Left ventricle myocardium inferior (tissue), 1 donor: Measurements from ENCODE around the gene TMC7. TPM values are rescaled to one million over a fixed set of nuclear protein-coding genes. Genes with fewer than 3 reads are reported as not detected.
A peak's percentile ranks its signal among the peaks of the same experiment; 100 is the strongest.

Experiments
- DNase-seq: peaks from one replicate; pipeline ENCODE4 v3.0.0-alpha.2; 2020
- H3K27ac ChIP-seq: fragments of 200-600 bp; replicated peaks from 2 replicates; pipeline ENCODE4 v1.8.0; 2021
- H3K27me3 ChIP-seq: fragments of 200-600 bp; 2 replicates; pipeline ENCODE4 v1.8.0; 2021; ENCODE audit warnings: low read depth
- H3K36me3 ChIP-seq: fragments of 200-600 bp; 2 replicates; pipeline ENCODE4 v1.8.0; 2021
- H3K4me1 ChIP-seq: fragments of 200-600 bp; 2 replicates; pipeline ENCODE4 v1.8.0; 2021
- H3K4me3 ChIP-seq: fragments of 200-600 bp; 2 replicates; pipeline ENCODE4 v1.8.0; 2021; ENCODE audit warnings: mild to moderate bottlenecking, moderate library complexity
- H3K9me3 ChIP-seq: fragments of 200-600 bp; replicated peaks from 2 replicates; pipeline ENCODE4 v1.8.0; 2021
- intact Hi-C: fragments of 100-400 bp; cut with micrococcal nuclease; formaldehyde crosslinking; loops from one replicate; pipeline ENCODE4 v1.11.0; 2022
- total RNA-seq: library from RNA; stranded (reverse); fragmentation: NEBNext Ultra II Directional; extraction: Animal tissue kit (Norgen Biotek cat#: 25700); gene quantifications from one replicate; pipeline ENCODE4 v1.2.1, GENCODE V29; 2021
- TF ChIP-seq, protein P1 (sequence below): fragments of 200-600 bp; IDR thresholded peaks from 2 replicates; pipeline ENCODE4 v1.8.0; 2021; ENCODE audit warnings: antibody characterized with exemption, mild to moderate bottlenecking, borderline replicate concordance
- donor health status: DM: no; HTN: yes; CAD: no; lungs with severe emphysema.

Gene TMC7
- total RNA-seq, 1 donor from 2014 or later: 0.69 TPM

GRCh38 chr16:19071811-19072777 lies 88.4 kb downstream of the TMC7 start:
- Histone ChIP-seq H3K27ac (no peak overlapping the region), H3K36me3 (peaks cover 41% of the 10 kb centered on the region), H3K4me3 (no peak overlapping the region), H3K9me3 (no peaks in the 10 kb centered on the region), H3K4me1 (peaks cover 23% of the 10 kb centered on the region), H3K27me3 (no peaks in the 10 kb centered on the region)
- DNase-seq: peak; percentile 37
- intact Hi-C loops: no loop called here
- TF ChIP-seq, protein P1, sequence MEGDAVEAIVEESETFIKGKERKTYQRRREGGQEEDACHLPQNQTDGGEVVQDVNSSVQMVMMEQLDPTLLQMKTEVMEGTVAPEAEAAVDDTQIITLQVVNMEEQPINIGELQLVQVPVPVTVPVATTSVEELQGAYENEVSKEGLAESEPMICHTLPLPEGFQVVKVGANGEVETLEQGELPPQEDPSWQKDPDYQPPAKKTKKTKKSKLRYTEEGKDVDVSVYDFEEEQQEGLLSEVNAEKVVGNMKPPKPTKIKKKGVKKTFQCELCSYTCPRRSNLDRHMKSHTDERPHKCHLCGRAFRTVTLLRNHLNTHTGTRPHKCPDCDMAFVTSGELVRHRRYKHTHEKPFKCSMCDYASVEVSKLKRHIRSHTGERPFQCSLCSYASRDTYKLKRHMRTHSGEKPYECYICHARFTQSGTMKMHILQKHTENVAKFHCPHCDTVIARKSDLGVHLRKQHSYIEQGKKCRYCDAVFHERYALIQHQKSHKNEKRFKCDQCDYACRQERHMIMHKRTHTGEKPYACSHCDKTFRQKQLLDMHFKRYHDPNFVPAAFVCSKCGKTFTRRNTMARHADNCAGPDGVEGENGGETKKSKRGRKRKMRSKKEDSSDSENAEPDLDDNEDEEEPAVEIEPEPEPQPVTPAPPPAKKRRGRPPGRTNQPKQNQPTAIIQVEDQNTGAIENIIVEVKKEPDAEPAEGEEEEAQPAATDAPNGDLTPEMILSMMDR: peak; percentile 77

- peaks cover 54% of the 10 kb centered on the region for H3K36me3 ChIP-seq
- intact Hi-C loops: no loop called here
- H3K4me3 ChIP-seq: no peak overlapping the region
- no peaks in the 10 kb centered on the region for H3K27me3 ChIP-seq
- DNase-seq: no peak
- H3K4me1 ChIP-seq: peaks cover 13% of the 10 kb centered on the region
- no peak overlapping the region for H3K27ac ChIP-seq
- H3K9me3 ChIP-seq: no peaks in the 10 kb centered on the region
- TF ChIP-seq, protein P1: no peak
Measured at GRCh38 chr16:19073344-19073743, 89.6 kb downstream of the TMC7 start.

DNA sequence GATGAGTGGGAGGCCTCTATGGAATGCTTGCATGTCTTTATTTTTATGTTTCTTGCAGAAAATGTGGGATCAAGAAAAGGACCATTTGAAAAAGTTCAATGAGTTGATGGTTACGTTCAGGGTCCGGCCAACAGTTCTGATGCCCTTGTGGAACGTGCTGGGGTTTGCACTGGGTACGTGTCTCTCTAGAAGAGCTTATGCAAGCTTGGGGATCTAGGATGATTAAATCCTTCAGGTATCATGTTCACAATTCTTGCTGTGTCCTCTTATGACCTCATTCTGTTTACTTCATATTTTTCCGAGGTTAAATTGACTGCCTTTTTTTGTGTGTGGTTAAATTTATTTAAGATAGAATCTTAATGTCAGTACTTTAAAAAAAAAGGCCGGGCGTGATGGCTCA lies 90.1 kb downstream of the TMC7 start:
- H3K36me3 ChIP-seq: peaks cover 59% of the 10 kb centered on the region
- TF ChIP-seq, protein P1: no peak

DNA sequence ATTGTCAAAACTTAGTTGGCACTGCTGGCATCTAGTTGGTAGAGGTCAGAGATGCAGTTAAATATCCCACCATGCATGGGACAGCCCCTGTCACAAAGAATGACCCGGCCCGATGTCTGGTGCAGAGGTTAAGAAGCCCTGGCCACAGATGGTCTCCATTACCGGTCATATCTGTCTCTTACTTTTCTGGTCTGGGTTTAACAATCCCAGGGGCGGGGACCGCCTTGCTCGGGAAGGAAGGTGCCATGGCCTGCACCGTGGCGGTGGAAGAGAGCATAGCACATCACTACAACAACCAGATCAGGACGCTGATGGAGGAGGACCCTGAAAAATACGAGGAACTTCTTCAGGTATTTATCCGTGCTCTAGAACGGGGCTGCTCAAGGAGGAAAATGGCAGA lies 91.8 kb downstream of the TMC7 start:
- Histone ChIP-seq H3K9me3 (no peaks in the 10 kb centered on the region), H3K36me3 (peaks cover 68% of the 10 kb centered on the region), H3K27ac (no peak overlapping the region), H3K4me1 (no peaks in the 10 kb centered on the region), H3K4me3 (no peak overlapping the region), H3K27me3 (no peaks in the 10 kb centered on the region)
- intact Hi-C loops: no loop called here
- TF ChIP-seq, protein P1: no peak
- DNase-seq: no peak

More for the DNA sequence above, 90.1 kb downstream of the TMC7 start:
- no peak overlapping the region for H3K27ac ChIP-seq
- no peak overlapping the region for H3K4me3 ChIP-seq
- no peak for DNase-seq
- no peaks in the 10 kb centered on the region for H3K9me3 ChIP-seq
- intact Hi-C loops: no loop called here
- H3K4me1 ChIP-seq: peaks cover 8% of the 10 kb centered on the region
- no peaks in the 10 kb centered on the region for H3K27me3 ChIP-seq

GRCh38 chr16:19077879-19078278 lies 94.1 kb downstream of the TMC7 start:
- DNase-seq: no peak
- intact Hi-C loops: no loop called here
- H3K4me1 ChIP-seq: no peaks in the 10 kb centered on the region
- no peak overlapping the region for H3K27ac ChIP-seq
- no peak overlapping the region for H3K4me3 ChIP-seq
- H3K27me3 ChIP-seq: no peaks in the 10 kb centered on the region
- peaks cover 76% of the 10 kb centered on the region for H3K36me3 ChIP-seq
- TF ChIP-seq, protein P1: no peak
- no peaks in the 10 kb centered on the region for H3K9me3 ChIP-seq
